HepG2 (cell line): ENCODE data around the gene GSG1. TPM values are rescaled to one million over a fixed set of nuclear protein-coding genes. Genes with fewer than 3 reads are reported as not detected.

Source experiments
- ATAC-seq: fragments of 200-7000 bp; cut with Tn5 transposase; 3 replicates; pipeline ENCODE4 v1.9.1; 2020; ENCODE audit warnings: mild to moderate bottlenecking, moderate library complexity
- BruUV-seq: library from RNA; stranded (reverse); fragments of 400-500 nt; replicated peaks from 2 replicates; lab custom pipeline; 2021; lab: Mats Ljungman, UMichigan
- CTCF ChIA-PET: fragments of 300-600 bp; formaldehyde crosslinking; extraction: SDS; loops from one replicate; lab custom pipeline; 2021; ENCODE audit warnings: low total read pairs, inconsistent platforms, low intra/inter-chr PET ratio; lab: Yijun Ruan, JAX
- POLR2A ChIA-PET: fragments of 350-600 bp; sonication (Branson Sonifier 250); formaldehyde crosslinking; loops from one replicate; lab custom pipeline; 2020; ENCODE audit warnings: antibody characterized with exemption, inconsistent platforms; lab: Yijun Ruan, JAX
- DNase-seq: peaks from one replicate; pipeline ENCODE4 v3.0.0-alpha.2; 2015; ENCODE audit warnings: low spot score
- FAIRE-seq: peaks from 3 replicates; lab custom pipeline; 2011; peaks lifted over from hg19 to GRCh38; lab: Jason Lieb, UNC
- H2AFZ ChIP-seq: one replicate; pipeline ENCODE4 v1.6.1; 2011; ENCODE audit warnings: low read length, inconsistent platforms
- H3K27ac ChIP-seq: fragments of 300-600 bp; 3 replicates; pipeline ENCODE4 v1.8.0; 2011; ENCODE audit warnings: mixed run types, mild to moderate bottlenecking, mixed read lengths, low read length, inconsistent platforms; ENCODE audit not compliant: insufficient read depth; ENCODE audit errors: extremely low read length
- H3K27me3 ChIP-seq, 2 experiments: fragments of 200-600 bp in 1 of 2; 2 replicates in 1 of 2; 3 replicates in 1 of 2; pipeline versions ENCODE4 v1.6.0 to v1.8.0; 2011; ENCODE audit warnings: low read length in 2 of 2, mild to moderate bottlenecking in 2 of 2, moderate library complexity in 2 of 2, inconsistent platforms in 1 of 2; ENCODE audit not compliant: insufficient read depth in 2 of 2, control insufficient read depth in 1 of 2
- H3K36me3 ChIP-seq, 2 experiments: fragments of 200-600 bp in 1 of 2; replicated peaks in 1 of 2; 2 replicates in 1 of 2; 3 replicates in 1 of 2; pipeline versions ENCODE4 v1.5.1 to v1.8.0; 2011; ENCODE audit warnings: low read length in 2 of 2, inconsistent platforms in 1 of 2; ENCODE audit not compliant: insufficient read depth in 2 of 2, control insufficient read depth in 1 of 2
- H3K4me1 ChIP-seq: 2 replicates; pipeline ENCODE4 v1.5.1; 2012; ENCODE audit warnings: low read length, inconsistent platforms; ENCODE audit not compliant: insufficient read depth
- H3K4me2 ChIP-seq: 2 replicates; pipeline ENCODE4 v1.6.0; 2011; ENCODE audit warnings: low read depth, low read length, inconsistent platforms
- H3K4me3 ChIP-seq, 3 experiments: fragments of 200-600 bp in 1 of 3; sonication (generic), shearing (Covaris generic) in 1 of 3; replicated peaks in 1 of 3; 2 replicates each; pipeline ENCODE4 v1.5.1; 2011 to 2016; ENCODE audit warnings: low read length in 3 of 3, inconsistent platforms in 2 of 3, low read depth in 2 of 3, mild to moderate bottlenecking in 2 of 3, control low read depth in 1 of 3, mixed read lengths in 1 of 3; ENCODE audit not compliant: insufficient read depth in 1 of 3
- H3K79me2 ChIP-seq: one replicate; pipeline ENCODE4 v1.6.1; 2011; ENCODE audit warnings: low read length, inconsistent platforms; ENCODE audit not compliant: insufficient read depth
- H3K9ac ChIP-seq: 2 replicates; pipeline ENCODE4 v1.6.0; 2011; ENCODE audit warnings: mild to moderate bottlenecking, low read depth, low read length, inconsistent platforms; ENCODE audit not compliant: insufficient read depth
- H3K9me3 ChIP-seq: 2 replicates; pipeline ENCODE4 v1.5.1; 2012; ENCODE audit warnings: mild to moderate bottlenecking, low read length
- H4K20me1 ChIP-seq: 2 replicates; pipeline ENCODE4 v1.6.0; 2011; ENCODE audit warnings: inconsistent platforms, mild to moderate bottlenecking, low read length, moderate library complexity; ENCODE audit not compliant: insufficient read depth
- AGO1 ChIP-seq: fragments of 200-400 bp; formaldehyde crosslinking; IDR thresholded peaks from 2 replicates; pipeline ENCODE4 v1.6.1; 2017; ENCODE audit warnings: mild to moderate bottlenecking, low read depth, low read length, moderate library complexity; ENCODE audit not compliant: poor library complexity, severe bottlenecking
- DNMT1 ChIP-seq: sonication (generic); formaldehyde crosslinking; IDR thresholded peaks from 2 replicates; pipeline ENCODE4 v1.5.1; 2020; ENCODE audit warnings: mild to moderate bottlenecking, missing genetic modification reagents
- NFRKB ChIP-seq: fragments of 450-650 bp; IDR thresholded peaks from 2 replicates; pipeline ENCODE4 v1.6.1; 2017
- PAWR ChIP-seq: sonication (generic); formaldehyde crosslinking; IDR thresholded peaks from 2 replicates; pipeline ENCODE4 v1.4.0; 2020; ENCODE audit warnings: missing genetic modification reagents, mild to moderate bottlenecking, borderline replicate concordance
- ZKSCAN5 ChIP-seq: sonication (generic); formaldehyde crosslinking; IDR thresholded peaks from 2 replicates; pipeline ENCODE4 v1.5.1; 2020; ENCODE audit warnings: mild to moderate bottlenecking, missing genetic modification reagents
- ZNF251 ChIP-seq: sonication (generic); formaldehyde crosslinking; IDR thresholded peaks from 2 replicates; pipeline ENCODE4 v1.9.0; 2021; ENCODE audit warnings: mild to moderate bottlenecking, missing genetic modification reagents
- ZNF329 ChIP-seq: sonication (generic); formaldehyde crosslinking; IDR thresholded peaks from 2 replicates; pipeline ENCODE4 v1.9.0; 2021; ENCODE audit warnings: low read depth, mild to moderate bottlenecking, missing genetic modification reagents
- ZNF772 ChIP-seq: sonication (generic); formaldehyde crosslinking; IDR thresholded peaks from 2 replicates; pipeline ENCODE4 v1.5.0; 2020; ENCODE audit warnings: mild to moderate bottlenecking, missing genetic modification reagents
- WGBS: methylation state at CpG from one replicate; pipeline ENCODE4 v1.1.6; 2017; ENCODE audit warnings: low lambda C conversion rate; 5-methylcytosine and 5-hydroxymethylcytosine counted together
- in situ Hi-C: cut with HindIII; loops from 2 replicates; pipeline ENCODE4 v1.10.0; 2017; ENCODE audit warnings: low pct_unique_long_range_greater_than_20kb; ENCODE audit not compliant: extremely low pct_ligation_motif_present
- intact Hi-C: fragments of 100-400 bp; cut with micrococcal nuclease; formaldehyde crosslinking; loops from one replicate; pipeline ENCODE4 v1.10.0; 2022; ENCODE audit not compliant: unreplicated experiment
- polyA plus RNA-seq, 8 experiments: library from polyadenylated mRNA; depleted of rRNA in 3 of 8; stranded (reverse) in 7 of 8; unstranded in 1 of 8; fragments of >200 nt; fragmentation: Illumina TruSeq in 4 of 8; extraction: Trizol in 4 of 8; gene quantifications; 2 replicates each; pipeline versions ENCODE4 v1.2.1 to v1.2.3, GENCODE V29; 2011 to 2016; ENCODE audit warnings: low read depth in 4 of 8, missing spikeins in 1 of 8, mixed read lengths in 1 of 8; ENCODE audit not compliant: insufficient read depth in 1 of 8
- total RNA-seq, 5 experiments: library from RNA; depleted of rRNA; stranded (reverse); fragments of >200 nt; fragmentation: Illumina TruSeq; extraction: Trizol; gene quantifications; 2 replicates each; pipeline ENCODE4 v1.2.3, GENCODE V29; 2016; ENCODE audit warnings: low read depth in 1 of 5
- TF ChIP-seq, protein P1 (sequence below): sonication (generic); formaldehyde crosslinking; IDR thresholded peaks from 2 replicates; pipeline ENCODE4 v1.4.0; 2020; ENCODE audit warnings: missing genetic modification reagents
- TF ChIP-seq, protein P2 (sequence below): sonication (generic); formaldehyde crosslinking; IDR thresholded peaks from 2 replicates; pipeline ENCODE4 v1.8.1; 2023; ENCODE audit warnings: mild to moderate bottlenecking, missing genetic modification reagents
- TF ChIP-seq, protein P3 (sequence below): sonication (generic); formaldehyde crosslinking; IDR thresholded peaks from 2 replicates; pipeline ENCODE4 v1.5.1; 2020; ENCODE audit warnings: missing genetic modification reagents, mild to moderate bottlenecking, borderline replicate concordance

Gene GSG1
- total and polyA plus RNA-seq, 2 of the 13 experiments (the other 11 are each of a cell fraction or from before 2014, with no cell fraction given), result not detected

DNA sequence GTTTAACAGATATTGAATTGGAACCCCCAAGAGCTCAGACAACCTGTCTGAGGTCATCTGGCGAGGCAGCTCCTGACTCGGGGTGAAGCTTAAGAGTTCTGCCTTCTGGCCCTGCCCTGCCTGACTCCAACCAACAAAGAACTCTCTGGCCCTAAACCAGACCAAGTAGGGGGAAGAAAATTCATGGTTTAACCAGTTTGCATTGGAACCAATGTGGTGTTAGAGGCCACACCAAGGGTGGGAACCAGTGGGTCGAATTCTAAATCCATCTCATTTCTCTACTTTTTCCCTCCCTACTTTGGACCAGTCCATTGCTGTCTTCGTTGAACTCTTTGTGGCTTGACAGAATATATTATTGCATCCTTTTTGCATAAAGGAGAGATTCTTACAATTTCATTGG lies 30.4 kb upstream of the GSG1 start:
- Histone ChIP-seq H3K27me3 (peaks cover 0 to 6% of the 10 kb centered on the region in 2 experiments; a peak in 1 of 5 replicates), H3K4me1 (no peaks in the 10 kb centered on the region), H3K9me3 (no peaks in the 10 kb centered on the region), H3K79me2 (no peaks in the 10 kb centered on the region), H3K4me2 (no peak overlapping the region), H3K27ac (no peak overlapping the region), H3K36me3 (no peaks in the 10 kb centered on the region), H2AFZ (no peak overlapping the region), H4K20me1 (no peaks in the 10 kb centered on the region), H3K9ac (no peak overlapping the region), H3K4me3 (no peak overlapping the region)
- in situ Hi-C loops, result no loop called here
- no peak for FAIRE-seq
- POLR2A ChIA-PET, result no interaction called here
- DNase-seq, result no peak
- intact Hi-C loops, result loop anchor here (10.0 kb wide), 1 partner anchor 661 kb away; no protein-coding TSS in a partner anchor
- TF ChIP-seq ZNF329 (CRISPR knock-in tag), result no peak
- TF ChIP-seq PAWR (CRISPR knock-in tag), result no peak
- TF ChIP-seq ZNF251 (CRISPR knock-in tag), result no peak
- no peak for TF ChIP-seq NFRKB
- TF ChIP-seq, protein P1, sequence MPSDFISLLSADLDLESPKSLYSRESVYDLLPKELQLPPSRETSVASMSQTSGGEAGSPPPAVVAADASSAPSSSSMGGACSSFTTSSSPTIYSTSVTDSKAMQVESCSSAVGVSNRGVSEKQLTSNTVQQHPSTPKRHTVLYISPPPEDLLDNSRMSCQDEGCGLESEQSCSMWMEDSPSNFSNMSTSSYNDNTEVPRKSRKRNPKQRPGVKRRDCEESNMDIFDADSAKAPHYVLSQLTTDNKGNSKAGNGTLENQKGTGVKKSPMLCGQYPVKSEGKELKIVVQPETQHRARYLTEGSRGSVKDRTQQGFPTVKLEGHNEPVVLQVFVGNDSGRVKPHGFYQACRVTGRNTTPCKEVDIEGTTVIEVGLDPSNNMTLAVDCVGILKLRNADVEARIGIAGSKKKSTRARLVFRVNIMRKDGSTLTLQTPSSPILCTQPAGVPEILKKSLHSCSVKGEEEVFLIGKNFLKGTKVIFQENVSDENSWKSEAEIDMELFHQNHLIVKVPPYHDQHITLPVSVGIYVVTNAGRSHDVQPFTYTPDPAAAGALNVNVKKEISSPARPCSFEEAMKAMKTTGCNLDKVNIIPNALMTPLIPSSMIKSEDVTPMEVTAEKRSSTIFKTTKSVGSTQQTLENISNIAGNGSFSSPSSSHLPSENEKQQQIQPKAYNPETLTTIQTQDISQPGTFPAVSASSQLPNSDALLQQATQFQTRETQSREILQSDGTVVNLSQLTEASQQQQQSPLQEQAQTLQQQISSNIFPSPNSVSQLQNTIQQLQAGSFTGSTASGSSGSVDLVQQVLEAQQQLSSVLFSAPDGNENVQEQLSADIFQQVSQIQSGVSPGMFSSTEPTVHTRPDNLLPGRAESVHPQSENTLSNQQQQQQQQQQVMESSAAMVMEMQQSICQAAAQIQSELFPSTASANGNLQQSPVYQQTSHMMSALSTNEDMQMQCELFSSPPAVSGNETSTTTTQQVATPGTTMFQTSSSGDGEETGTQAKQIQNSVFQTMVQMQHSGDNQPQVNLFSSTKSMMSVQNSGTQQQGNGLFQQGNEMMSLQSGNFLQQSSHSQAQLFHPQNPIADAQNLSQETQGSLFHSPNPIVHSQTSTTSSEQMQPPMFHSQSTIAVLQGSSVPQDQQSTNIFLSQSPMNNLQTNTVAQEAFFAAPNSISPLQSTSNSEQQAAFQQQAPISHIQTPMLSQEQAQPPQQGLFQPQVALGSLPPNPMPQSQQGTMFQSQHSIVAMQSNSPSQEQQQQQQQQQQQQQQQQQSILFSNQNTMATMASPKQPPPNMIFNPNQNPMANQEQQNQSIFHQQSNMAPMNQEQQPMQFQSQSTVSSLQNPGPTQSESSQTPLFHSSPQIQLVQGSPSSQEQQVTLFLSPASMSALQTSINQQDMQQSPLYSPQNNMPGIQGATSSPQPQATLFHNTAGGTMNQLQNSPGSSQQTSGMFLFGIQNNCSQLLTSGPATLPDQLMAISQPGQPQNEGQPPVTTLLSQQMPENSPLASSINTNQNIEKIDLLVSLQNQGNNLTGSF (CRISPR knock-in tag), result no peak
- TF ChIP-seq AGO1, result no peak
- TF ChIP-seq, protein P2, sequence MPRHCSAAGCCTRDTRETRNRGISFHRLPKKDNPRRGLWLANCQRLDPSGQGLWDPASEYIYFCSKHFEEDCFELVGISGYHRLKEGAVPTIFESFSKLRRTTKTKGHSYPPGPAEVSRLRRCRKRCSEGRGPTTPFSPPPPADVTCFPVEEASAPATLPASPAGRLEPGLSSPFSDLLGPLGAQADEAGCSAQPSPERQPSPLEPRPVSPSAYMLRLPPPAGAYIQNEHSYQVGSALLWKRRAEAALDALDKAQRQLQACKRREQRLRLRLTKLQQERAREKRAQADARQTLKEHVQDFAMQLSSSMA, result no peak
- no peak for TF ChIP-seq ZKSCAN5
- TF ChIP-seq DNMT1 (CRISPR knock-in tag), result no peak
- TF ChIP-seq ZNF772 (CRISPR knock-in tag), result no peak
- TF ChIP-seq, protein P3, sequence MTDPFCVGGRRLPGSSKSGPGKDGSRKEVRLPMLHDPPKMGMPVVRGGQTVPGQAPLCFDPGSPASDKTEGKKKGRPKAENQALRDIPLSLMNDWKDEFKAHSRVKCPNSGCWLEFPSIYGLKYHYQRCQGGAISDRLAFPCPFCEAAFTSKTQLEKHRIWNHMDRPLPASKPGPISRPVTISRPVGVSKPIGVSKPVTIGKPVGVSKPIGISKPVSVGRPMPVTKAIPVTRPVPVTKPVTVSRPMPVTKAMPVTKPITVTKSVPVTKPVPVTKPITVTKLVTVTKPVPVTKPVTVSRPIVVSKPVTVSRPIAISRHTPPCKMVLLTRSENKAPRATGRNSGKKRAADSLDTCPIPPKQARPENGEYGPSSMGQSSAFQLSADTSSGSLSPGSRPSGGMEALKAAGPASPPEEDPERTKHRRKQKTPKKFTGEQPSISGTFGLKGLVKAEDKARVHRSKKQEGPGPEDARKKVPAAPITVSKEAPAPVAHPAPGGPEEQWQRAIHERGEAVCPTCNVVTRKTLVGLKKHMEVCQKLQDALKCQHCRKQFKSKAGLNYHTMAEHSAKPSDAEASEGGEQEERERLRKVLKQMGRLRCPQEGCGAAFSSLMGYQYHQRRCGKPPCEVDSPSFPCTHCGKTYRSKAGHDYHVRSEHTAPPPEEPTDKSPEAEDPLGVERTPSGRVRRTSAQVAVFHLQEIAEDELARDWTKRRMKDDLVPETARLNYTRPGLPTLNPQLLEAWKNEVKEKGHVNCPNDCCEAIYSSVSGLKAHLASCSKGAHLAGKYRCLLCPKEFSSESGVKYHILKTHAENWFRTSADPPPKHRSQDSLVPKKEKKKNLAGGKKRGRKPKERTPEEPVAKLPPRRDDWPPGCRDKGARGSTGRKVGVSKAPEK (CRISPR knock-in tag), result no peak
- WGBS, result 3% methylated on average over 4 of the region's 4 CpGs
- ATAC-seq, result no peak
- CTCF ChIA-PET, result no interaction called here
- BruUV-seq, result no TSS peak
